HEK293 (cell line): ENCODE results near the gene HNF1A.

Source experiments
- CTCF ChIA-PET: fragments of 350-600 bp; formaldehyde crosslinking; extraction: SDS; loops from one replicate; lab custom pipeline; 2021; ENCODE audit warnings: antibody characterized with exemption; lab: Yijun Ruan, JAX
- POLR2A ChIA-PET: fragments of 300-600 bp; formaldehyde crosslinking; extraction: SDS; loops from one replicate; lab custom pipeline; 2020; ENCODE audit warnings: antibody characterized with exemption, inconsistent platforms; lab: Yijun Ruan, JAX
- H3K27ac ChIP-seq: fragments of 200-500 bp; sonication (Bioruptor generic); 2 replicates; pipeline ENCODE4 v1.5.1; 2014; ENCODE audit warnings: low read depth, low read length, control low read depth, inconsistent platforms; ENCODE audit errors: extremely low read depth
- H3K36me3 ChIP-seq, 2 experiments: fragments of 200-500 bp in 1 of 2; sonication (Bioruptor generic) in 1 of 2; 1 replicate in 1 of 2; 2 replicates in 1 of 2; pipeline ENCODE4 v1.5.1; 2014 to 2017; ENCODE audit warnings: inconsistent platforms in 2 of 2, low read length in 2 of 2; ENCODE audit not compliant: control insufficient read depth in 2 of 2, insufficient read depth in 1 of 2
- H3K4me1 ChIP-seq: fragments of 200-500 bp; sonication (Bioruptor generic); 2 replicates; pipeline ENCODE4 v1.5.1; 2014; ENCODE audit warnings: mild to moderate bottlenecking, low read length, inconsistent platforms; ENCODE audit not compliant: control insufficient read depth, insufficient read depth
- H3K4me3 ChIP-seq: 2 replicates; pipeline ENCODE4 v1.5.1; 2011; ENCODE audit warnings: low read depth, mild to moderate bottlenecking, control low read depth, low read length, moderate library complexity
- H3K9me3 ChIP-seq: fragments of 200-500 bp; sonication (Bioruptor generic); 2 replicates; pipeline ENCODE4 v1.5.1; 2014; ENCODE audit warnings: low read depth, low read length, inconsistent platforms; ENCODE audit not compliant: control insufficient read depth, insufficient read depth
- EGR2 ChIP-seq: fragments of 450-650 bp; formaldehyde crosslinking; IDR thresholded peaks from 2 replicates; pipeline ENCODE4 v1.5.1; 2016; ENCODE audit warnings: low read depth, missing biosample characterization, missing genetic modification characterization
- SALL2 ChIP-seq: fragments of 450-650 bp; formaldehyde crosslinking; IDR thresholded peaks from 2 replicates; pipeline ENCODE4 v1.5.0; 2017; ENCODE audit warnings: missing biosample characterization, mild to moderate bottlenecking, missing genetic modification characterization, borderline replicate concordance
- WT1 ChIP-seq: fragments of 450-650 bp; formaldehyde crosslinking; IDR thresholded peaks from 2 replicates; pipeline ENCODE4 v1.5.1; 2016; ENCODE audit warnings: missing biosample characterization, missing genetic modification characterization
- ZBTB20 ChIP-seq: fragments of 450-650 bp; formaldehyde crosslinking; IDR thresholded peaks from 2 replicates; pipeline ENCODE4 v1.5.1; 2016; ENCODE audit warnings: missing biosample characterization, missing genetic modification characterization
- ZBTB21 ChIP-seq: fragments of 450-650 bp; formaldehyde crosslinking; IDR thresholded peaks from 2 replicates; pipeline ENCODE4 v1.5.1; 2017; ENCODE audit warnings: missing biosample characterization, missing genetic modification characterization
- ZNF114 ChIP-seq: fragments of 450-650 bp; formaldehyde crosslinking; IDR thresholded peaks from 2 replicates; pipeline ENCODE4 v1.5.0; 2017; ENCODE audit warnings: missing biosample characterization, missing genetic modification characterization
- ZNF140 ChIP-seq: fragments of 450-650 bp; formaldehyde crosslinking; IDR thresholded peaks from 2 replicates; pipeline ENCODE4 v1.5.1; 2016; ENCODE audit warnings: missing biosample characterization, missing genetic modification characterization
- ZNF302 ChIP-seq: fragments of 450-650 bp; formaldehyde crosslinking; IDR thresholded peaks from 2 replicates; pipeline ENCODE4 v1.5.1; 2016; ENCODE audit warnings: missing biosample characterization, missing genetic modification characterization, low read depth
- ZNF391 ChIP-seq: fragments of 450-650 bp; formaldehyde crosslinking; IDR thresholded peaks from 2 replicates; pipeline ENCODE4 v1.5.1; 2016; ENCODE audit warnings: low read depth, missing biosample characterization, missing genetic modification characterization, borderline replicate concordance
- ZNF561 ChIP-seq: fragments of 450-650 bp; IDR thresholded peaks from 2 replicates; pipeline ENCODE4 v1.5.1; 2018; ENCODE audit warnings: missing biosample characterization, missing genetic modification characterization, borderline replicate concordance
- ZNF571 ChIP-seq: fragments of 450-650 bp; formaldehyde crosslinking; IDR thresholded peaks from 2 replicates; pipeline ENCODE4 v1.5.0; 2017; ENCODE audit warnings: missing biosample characterization, missing genetic modification characterization
- ZNF623 ChIP-seq: fragments of 450-650 bp; formaldehyde crosslinking; IDR thresholded peaks from 2 replicates; pipeline ENCODE4 v1.5.1; 2016; ENCODE audit warnings: missing biosample characterization, missing genetic modification characterization
- ZNF654 ChIP-seq: fragments of 450-650 bp; formaldehyde crosslinking; IDR thresholded peaks from 2 replicates; pipeline ENCODE4 v1.5.1; 2016; ENCODE audit warnings: low read depth, missing biosample characterization, missing genetic modification characterization
- ZSCAN18 ChIP-seq: fragments of 450-650 bp; formaldehyde crosslinking; IDR thresholded peaks from 2 replicates; pipeline ENCODE4 v1.5.1; 2016; ENCODE audit warnings: missing biosample characterization, missing genetic modification characterization
- TF ChIP-seq, protein P1 (sequence below): fragments of 450-650 bp; formaldehyde crosslinking; IDR thresholded peaks from 2 replicates; pipeline ENCODE4 v1.5.1; 2016; ENCODE audit warnings: missing biosample characterization, missing genetic modification characterization

HNF1A gene

GRCh38 chr12:121008347-121009098 is 30.2 kb downstream of the HNF1A start:
- TF ChIP-seq ZNF623 (tag by site-specific recombination), result peak; percentile 32; the same call in 1 of the 2 replicates
- TF ChIP-seq WT1 (tag by site-specific recombination), result no peak
- ChIA-PET POLR2A (interaction anchor here (1.0 kb wide), 1 partner anchor 427 kb away, joined by 3 read pairs; the partner anchor contains the start of gene POP5), CTCF (interaction anchor here (0.6 to 1.6 kb wide), 4 partner anchors 127 to 609 kb away, joined by 3 to 5 read pairs (median 3); no protein-coding TSS in a partner anchor)
- Histone ChIP-seq H3K9me3 (no peaks in the 10 kb centered on the region), H3K4me1 (no peaks in the 10 kb centered on the region), H3K27ac (no peak overlapping the region), H3K4me3 (no peak overlapping the region), H3K36me3 (peaks cover 17 to 84% of the 10 kb centered on the region in 2 experiments; a peak in 2 of 3 replicates)

GRCh38 chr12:121009741-121010140 is 31.4 kb downstream of the HNF1A start:
- POLR2A ChIA-PET, result interaction anchor here (0.7 to 1.6 kb wide), 3 partner anchors 10 to 428 kb away, joined by 3 to 5 read pairs (median 3); partner anchors contain the start of gene POP5
- Histone ChIP-seq H3K36me3 (peaks cover 17 to 74% of the 10 kb centered on the region in 2 experiments; a peak in 2 of 3 replicates), H3K9me3 (no peaks in the 10 kb centered on the region)
- peak; percentile 56 for TF ChIP-seq ZNF654 (tag by site-specific recombination)
- TF ChIP-seq ZNF391 (tag by site-specific recombination), result no peak
- TF ChIP-seq ZSCAN18 (tag by site-specific recombination), result no peak
- TF ChIP-seq ZBTB20 (tag by site-specific recombination), result no peak
- TF ChIP-seq, protein P1, sequence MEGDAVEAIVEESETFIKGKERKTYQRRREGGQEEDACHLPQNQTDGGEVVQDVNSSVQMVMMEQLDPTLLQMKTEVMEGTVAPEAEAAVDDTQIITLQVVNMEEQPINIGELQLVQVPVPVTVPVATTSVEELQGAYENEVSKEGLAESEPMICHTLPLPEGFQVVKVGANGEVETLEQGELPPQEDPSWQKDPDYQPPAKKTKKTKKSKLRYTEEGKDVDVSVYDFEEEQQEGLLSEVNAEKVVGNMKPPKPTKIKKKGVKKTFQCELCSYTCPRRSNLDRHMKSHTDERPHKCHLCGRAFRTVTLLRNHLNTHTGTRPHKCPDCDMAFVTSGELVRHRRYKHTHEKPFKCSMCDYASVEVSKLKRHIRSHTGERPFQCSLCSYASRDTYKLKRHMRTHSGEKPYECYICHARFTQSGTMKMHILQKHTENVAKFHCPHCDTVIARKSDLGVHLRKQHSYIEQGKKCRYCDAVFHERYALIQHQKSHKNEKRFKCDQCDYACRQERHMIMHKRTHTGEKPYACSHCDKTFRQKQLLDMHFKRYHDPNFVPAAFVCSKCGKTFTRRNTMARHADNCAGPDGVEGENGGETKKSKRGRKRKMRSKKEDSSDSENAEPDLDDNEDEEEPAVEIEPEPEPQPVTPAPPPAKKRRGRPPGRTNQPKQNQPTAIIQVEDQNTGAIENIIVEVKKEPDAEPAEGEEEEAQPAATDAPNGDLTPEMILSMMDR, result peak; percentile 72
- no peak for TF ChIP-seq ZNF140
- TF ChIP-seq, all 188 proteins: peak for 2
- Histone ChIP-seq H3K27ac (no peak overlapping the region), H3K4me3 (no peak overlapping the region), H3K4me1 (no peaks in the 10 kb centered on the region)
- CTCF ChIA-PET, result interaction anchor here (0.6 to 1.6 kb wide), 11 partner anchors 24 to 449 kb away, joined by 3 to 9 read pairs (median 4); partner anchors contain the start of gene CABP1

DNA sequence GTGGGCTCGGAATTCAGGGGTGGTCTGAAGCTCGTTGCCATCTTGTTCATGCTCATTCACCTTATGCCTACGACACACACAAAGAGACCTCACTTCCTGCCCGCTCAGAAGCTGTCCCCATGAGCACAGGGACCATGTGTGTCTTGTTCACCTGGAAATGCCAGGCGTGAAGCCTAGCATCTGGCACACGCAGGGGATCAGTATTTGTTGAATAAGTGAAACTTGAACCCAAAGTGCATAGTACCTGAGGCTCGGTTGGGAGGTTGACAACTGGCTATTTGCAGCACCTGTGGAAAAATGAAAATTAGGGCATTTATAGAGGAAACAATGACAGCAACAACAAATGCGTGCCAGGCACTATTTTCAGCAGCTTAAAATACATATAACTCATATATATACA is 32.5 kb downstream of the HNF1A start:
- POLR2A ChIA-PET, result interaction anchor here (1.6 kb wide), 1 partner anchor 429 kb away, joined by 5 read pairs; the partner anchor contains the start of gene POP5
- H3K36me3 ChIP-seq, result peaks cover 14 to 65% of the 10 kb centered on the region in 2 experiments; a peak in 2 of 3 replicates
- CTCF ChIA-PET, result interaction anchor here (1.0 kb wide), 1 partner anchor 228 kb away, joined by 3 read pairs; no protein-coding TSS in a partner anchor
- TF ChIP-seq ZNF114 (tag by site-specific recombination), result no peak
- TF ChIP-seq ZNF571 (tag by site-specific recombination), result no peak
- H3K4me3 ChIP-seq, result no peak overlapping the region
- H3K9me3 ChIP-seq, result no peaks in the 10 kb centered on the region
- H3K4me1 ChIP-seq, result no peaks in the 10 kb centered on the region
- H3K27ac ChIP-seq, result no peak overlapping the region

- no peak overlapping the region for H3K27ac ChIP-seq
- H3K4me3 ChIP-seq, result no peak overlapping the region
- peaks cover 11 to 61% of the 10 kb centered on the region in 2 experiments; a peak in 2 of 3 replicates for H3K36me3 ChIP-seq
- TF ChIP-seq ZNF302 (tag by site-specific recombination) (no peak), ZBTB21 (tag by site-specific recombination) (no peak), SALL2 (tag by site-specific recombination) (no peak), ZNF561 (tag by site-specific recombination) (no peak), ZNF654 (tag by site-specific recombination) (no peak), EGR2 (tag by site-specific recombination) (peak; percentile 20; the same call in 1 of the 2 replicates), ZNF623 (tag by site-specific recombination) (0 out of 2 replicates have a peak, but pooled peaks have one; percentile 30)
- H3K9me3 ChIP-seq, result no peaks in the 10 kb centered on the region
- H3K4me1 ChIP-seq, result no peaks in the 10 kb centered on the region
- ChIA-PET POLR2A (no interaction called here), CTCF (no interaction called here)
Measured at GRCh38 chr12:121011820-121012219, 33.5 kb downstream of the HNF1A start.
